Stimulated activated naive CD8-positive, alpha-beta T cell treated with anti-CD3 and anti-CD28 coated beads, Interleukin-15, amount 100 ng/mL, for 72 hours (primary cell): ENCODE results near the gene SH2B3.

ENCODE experiments used
- ATAC-seq: fragments of 150-1000 bp; cut with Tn5 transposase; 2 replicates; pipeline ENCODE4 v1.10.0; 2021; ENCODE audit warnings: mild to moderate bottlenecking, moderate library complexity
- DNase-seq, 2 donors: peaks; one replicate each; pipeline ENCODE4 v3.0.0; 2021 to 2022
- H3K27ac Mint-ChIP-seq, 2 donors: one replicate each; pipeline ENCODE4 v1.8.0; 2022; ENCODE audit warnings: mild to moderate bottlenecking in 2 of 2, mixed read lengths in 2 of 2, moderate library complexity in 2 of 2
- H3K27me3 Mint-ChIP-seq: one replicate; pipeline ENCODE4 v1.8.0; 2022; ENCODE audit warnings: mixed read lengths
- H3K4me1 Mint-ChIP-seq: one replicate; pipeline ENCODE4 v1.8.0; 2022; ENCODE audit warnings: mild to moderate bottlenecking, mixed read lengths
- H3K4me3 Mint-ChIP-seq, 2 donors: one replicate each; pipeline ENCODE4 v1.8.0; 2022; ENCODE audit warnings: mild to moderate bottlenecking in 2 of 2, mixed read lengths in 2 of 2, moderate library complexity in 1 of 2
- H3K9me3 Mint-ChIP-seq, 2 donors: one replicate each; pipeline ENCODE4 v1.8.0; 2022; ENCODE audit warnings: mixed read lengths in 2 of 2

Gene SH2B3

DNA sequence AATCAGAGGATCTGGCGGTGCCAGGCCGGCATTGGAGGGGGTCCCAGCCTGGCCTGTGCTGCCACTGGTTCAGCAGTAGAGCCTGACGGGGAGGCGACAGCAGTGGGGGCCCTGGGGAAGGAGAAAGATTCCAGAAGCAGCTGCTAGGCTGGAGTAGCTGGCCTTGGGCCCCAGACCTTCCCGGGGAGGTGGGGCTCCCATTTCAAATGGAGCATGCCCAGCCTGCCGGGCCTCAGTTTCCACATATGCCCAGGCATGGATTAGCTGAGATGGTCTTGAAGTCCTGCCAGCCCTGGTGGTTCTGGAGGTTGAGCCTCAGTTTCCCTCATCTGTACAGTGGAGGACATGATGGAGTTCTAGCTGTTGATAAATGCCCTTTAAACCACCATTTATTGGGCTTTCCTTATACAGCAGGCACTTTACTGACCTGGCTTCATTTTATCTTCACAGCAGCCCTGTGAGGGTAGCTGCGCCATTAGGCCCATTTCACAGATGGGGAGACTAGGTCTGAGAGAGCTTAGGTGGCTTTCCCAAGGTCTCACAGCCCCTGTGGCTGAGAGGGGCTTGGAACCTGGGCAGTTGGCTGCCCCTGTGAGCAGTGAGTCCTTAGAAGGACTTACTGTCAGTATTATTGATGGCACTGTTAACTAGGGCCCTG lies 21.8 kb downstream of the SH2B3 start:
- Mint-ChIP-seq H3K27ac (peak overlapping the region in 1 of 2 donors; percentile 93), H3K4me1 (peaks cover 95% of the 10 kb centered on the region), H3K9me3 (no peaks in the 10 kb centered on the region), H3K27me3 (no peaks in the 10 kb centered on the region), H3K4me3 (peak overlapping the region; percentile 29 to 87)
- ATAC-seq (no peak), DNase-seq (no peak)

DNA sequence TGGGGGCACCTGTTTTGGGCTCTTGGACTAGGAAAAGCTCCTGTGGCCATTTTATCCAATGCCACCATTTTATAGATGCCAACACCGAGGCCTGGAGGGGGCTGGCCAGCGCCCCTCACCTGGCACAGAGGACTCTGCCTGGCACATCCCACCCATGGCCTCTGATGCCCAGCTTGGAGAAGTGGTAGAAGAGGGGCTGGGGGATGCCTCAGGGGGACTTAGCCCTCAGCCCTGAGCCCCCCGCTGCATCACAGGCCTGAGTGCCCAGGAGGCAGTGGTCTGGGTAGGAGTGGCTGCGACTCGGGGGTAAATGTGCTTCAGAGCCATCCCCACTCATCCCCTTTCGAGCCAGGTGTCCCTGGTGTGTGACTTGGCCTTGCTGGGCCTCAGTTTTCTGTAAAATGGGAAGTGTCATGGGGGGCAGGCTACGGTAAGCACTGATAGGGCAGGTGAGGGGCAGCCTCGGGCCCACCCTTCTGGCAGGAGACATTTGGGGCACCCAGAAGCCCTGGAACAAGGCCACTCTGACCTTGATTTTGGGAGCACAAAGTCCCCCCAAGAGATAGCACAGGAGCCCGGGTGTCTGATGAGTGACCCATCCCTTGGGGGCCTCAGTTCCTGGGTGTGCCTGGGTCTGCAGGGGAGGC lies 22.5 kb downstream of the SH2B3 start:
- H3K9me3 Mint-ChIP-seq = no peaks in the 10 kb centered on the region
- H3K27ac Mint-ChIP-seq = peak overlapping the region; percentile 94 to 95
- no peak for DNase-seq
- ATAC-seq = no peak
- H3K27me3 Mint-ChIP-seq = no peaks in the 10 kb centered on the region
- H3K4me3 Mint-ChIP-seq = peak overlapping the region; percentile 87
- peaks cover 95% of the 10 kb centered on the region for H3K4me1 Mint-ChIP-seq

DNA sequence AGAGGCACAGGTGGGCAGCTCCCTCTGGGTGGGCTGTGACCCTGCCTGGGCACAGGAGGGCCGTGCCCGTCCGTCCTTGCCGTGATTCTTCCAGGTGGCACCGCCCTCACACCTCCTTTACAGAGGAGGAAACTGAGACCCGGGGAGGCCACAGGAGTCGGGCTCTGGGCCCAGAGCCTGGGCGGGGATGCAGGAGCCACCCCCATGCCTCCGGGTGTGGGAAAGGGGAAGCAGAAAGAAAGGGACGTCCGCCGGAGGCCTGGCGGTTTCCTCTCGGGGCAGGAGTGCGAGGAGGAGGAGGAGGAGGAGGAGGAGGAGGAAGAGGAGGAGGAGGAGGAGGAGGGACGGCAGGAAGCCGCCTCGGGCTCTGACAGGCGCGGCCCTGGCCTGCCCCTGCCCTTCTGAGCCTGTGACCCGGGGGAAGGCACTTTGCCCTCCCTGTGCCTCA lies 23.0 kb downstream of the SH2B3 start:
- H3K27ac Mint-ChIP-seq = peak overlapping the region; percentile 94 to 95
- H3K4me1 Mint-ChIP-seq = peaks cover 99% of the 10 kb centered on the region
- ATAC-seq = no peak
- peak overlapping the region; percentile 87 for H3K4me3 Mint-ChIP-seq
- H3K9me3 Mint-ChIP-seq = no peaks in the 10 kb centered on the region
- no peaks in the 10 kb centered on the region for H3K27me3 Mint-ChIP-seq
- no peak for DNase-seq

DNA sequence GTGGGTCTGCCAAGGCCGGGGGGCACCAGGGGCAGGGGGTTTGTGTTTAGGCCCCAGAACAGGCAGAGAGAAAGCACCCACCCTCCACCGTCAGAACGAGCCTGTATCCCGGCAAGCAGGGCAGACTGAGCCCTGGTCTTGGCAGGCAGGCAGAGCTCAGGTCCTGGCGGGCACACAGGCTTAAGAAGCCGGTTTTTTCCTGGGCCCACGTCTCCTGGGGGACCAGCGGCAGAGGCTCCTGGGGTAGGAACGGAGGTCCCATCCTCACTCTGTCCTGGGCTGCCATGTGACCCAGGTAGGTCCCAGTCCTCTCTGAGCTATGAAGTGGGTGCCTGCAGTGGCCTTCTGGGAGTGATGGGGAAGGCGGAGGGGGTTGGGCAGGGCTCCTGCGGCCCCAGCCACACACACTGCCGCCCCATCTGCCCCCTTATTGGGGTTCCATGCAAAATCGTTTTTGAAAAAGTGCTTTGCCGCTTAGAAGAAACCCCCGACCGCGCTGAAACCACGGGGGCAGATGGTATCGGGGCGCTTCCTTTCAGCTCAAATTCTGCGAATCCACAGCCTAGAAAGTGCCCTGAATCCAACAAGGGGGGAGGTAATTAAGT lies 24.2 kb downstream of the SH2B3 start:
- ATAC-seq (peak; percentile 60), DNase-seq (peak; percentile 73 to 79)
- Mint-ChIP-seq H3K4me1 (peaks cover 99% of the 10 kb centered on the region), H3K27ac (peak overlapping the region; percentile 90 to 96), H3K9me3 (no peaks in the 10 kb centered on the region), H3K4me3 (peak overlapping the region; percentile 77 to 80), H3K27me3 (no peaks in the 10 kb centered on the region)

DNA sequence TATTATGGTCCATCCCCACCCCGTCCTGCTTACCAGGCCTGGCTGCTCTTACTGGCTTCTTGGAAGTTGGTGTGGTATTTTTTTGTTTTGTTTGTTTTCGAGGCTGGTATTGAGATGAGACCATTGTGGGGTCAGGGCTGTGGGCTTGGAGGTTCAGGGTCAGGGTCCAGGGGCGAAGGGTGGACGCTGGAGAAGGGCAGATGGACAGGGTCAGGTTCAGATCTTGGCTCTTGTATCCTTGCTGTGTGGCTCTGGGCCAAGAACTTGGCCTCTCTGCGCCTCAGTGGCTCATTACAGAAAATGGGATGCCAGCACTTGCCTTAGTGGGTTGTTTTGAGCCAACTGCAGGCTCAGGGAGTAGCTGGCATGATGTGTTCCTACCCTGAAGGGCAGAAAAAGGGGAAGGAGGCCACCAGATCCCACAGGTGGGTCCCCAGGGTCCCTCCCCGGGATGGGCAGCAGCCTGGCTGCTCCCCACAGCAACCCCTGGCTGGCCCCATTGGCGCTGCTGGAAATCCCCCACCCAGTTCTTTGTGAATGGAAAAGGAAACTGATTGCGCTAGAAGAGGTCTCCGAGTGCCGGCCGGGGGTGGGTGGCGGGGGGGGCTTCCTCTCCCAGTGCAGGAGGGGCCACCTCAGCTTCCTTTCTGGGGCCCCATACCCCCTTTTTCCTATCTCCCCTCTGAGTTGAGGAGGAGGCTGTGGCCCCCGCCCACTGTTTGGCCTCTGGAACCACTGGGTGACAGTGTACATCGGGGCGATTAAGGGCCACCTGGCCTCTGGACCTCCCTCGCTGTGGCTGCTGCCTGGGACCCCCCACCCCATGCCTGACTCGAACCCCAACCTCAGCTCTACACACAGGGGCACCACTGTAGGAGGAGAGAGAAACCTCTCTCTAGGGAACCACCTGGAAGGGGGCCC lies 25.0 kb downstream of the SH2B3 start:
- no peaks in the 10 kb centered on the region for H3K27me3 Mint-ChIP-seq
- H3K9me3 Mint-ChIP-seq = no peaks in the 10 kb centered on the region
- peaks cover 99% of the 10 kb centered on the region for H3K4me1 Mint-ChIP-seq
- DNase-seq (peak; percentile 61 to 76), ATAC-seq (peak; percentile 32)
- peak overlapping the region; percentile 77 to 80 for H3K4me3 Mint-ChIP-seq
- peak overlapping the region; percentile 90 to 96 for H3K27ac Mint-ChIP-seq

DNA sequence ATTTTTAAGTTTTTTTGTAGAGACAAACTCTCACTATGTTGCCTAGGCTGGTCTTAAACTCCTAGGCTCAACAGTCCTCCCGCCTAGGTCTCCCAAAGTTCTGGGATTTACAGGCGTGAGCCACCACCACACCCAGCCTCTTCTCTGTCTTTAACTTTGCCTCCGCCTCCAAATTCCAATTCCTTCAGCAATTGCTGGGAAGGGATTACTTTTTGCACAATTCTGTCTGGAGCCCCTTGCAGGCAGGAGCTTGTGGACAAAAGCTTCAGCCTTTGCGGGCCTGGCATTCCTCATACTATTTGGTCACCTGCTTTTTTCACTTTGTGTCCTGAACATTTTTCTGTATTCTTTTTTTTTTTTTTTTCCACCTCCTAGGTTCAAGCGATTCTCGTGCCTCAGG lies 26.0 kb downstream of the SH2B3 start:
- DNase-seq = no peak
- peaks cover 99% of the 10 kb centered on the region for H3K4me1 Mint-ChIP-seq
- no peaks in the 10 kb centered on the region for H3K27me3 Mint-ChIP-seq
- H3K27ac Mint-ChIP-seq = peak overlapping the region in 1 of 2 donors; percentile 83
- H3K9me3 Mint-ChIP-seq = no peaks in the 10 kb centered on the region
- ATAC-seq = no peak
- H3K4me3 Mint-ChIP-seq = peak overlapping the region; percentile 77 to 80

DNA sequence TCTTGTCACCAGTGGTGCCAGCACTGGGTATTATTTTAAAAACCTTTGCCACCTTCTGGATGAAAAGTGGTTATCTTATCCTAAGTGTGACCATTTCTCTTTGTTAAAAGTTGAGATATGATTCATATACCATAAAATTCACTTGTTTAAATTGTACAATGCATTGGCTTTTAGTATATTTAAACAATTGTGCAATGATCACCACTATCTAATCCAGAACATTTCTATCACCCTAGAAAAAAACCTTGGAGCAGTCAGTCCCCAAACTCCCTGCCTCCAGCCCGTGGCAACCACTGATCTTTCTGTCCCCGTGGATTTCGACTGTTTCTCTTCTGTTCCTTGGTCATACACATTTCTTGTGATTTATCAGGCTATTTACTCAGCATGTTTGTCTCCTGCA lies 28.3 kb downstream of the SH2B3 start:
- ATAC-seq = no peak
- peaks cover 99% of the 10 kb centered on the region for H3K4me1 Mint-ChIP-seq
- H3K4me3 Mint-ChIP-seq = peak overlapping the region; percentile 68 to 84
- no peak for DNase-seq
- H3K27ac Mint-ChIP-seq = peak overlapping the region; percentile 36 to 93
- no peaks in the 10 kb centered on the region for H3K27me3 Mint-ChIP-seq
- no peaks in the 10 kb centered on the region for H3K9me3 Mint-ChIP-seq

DNA sequence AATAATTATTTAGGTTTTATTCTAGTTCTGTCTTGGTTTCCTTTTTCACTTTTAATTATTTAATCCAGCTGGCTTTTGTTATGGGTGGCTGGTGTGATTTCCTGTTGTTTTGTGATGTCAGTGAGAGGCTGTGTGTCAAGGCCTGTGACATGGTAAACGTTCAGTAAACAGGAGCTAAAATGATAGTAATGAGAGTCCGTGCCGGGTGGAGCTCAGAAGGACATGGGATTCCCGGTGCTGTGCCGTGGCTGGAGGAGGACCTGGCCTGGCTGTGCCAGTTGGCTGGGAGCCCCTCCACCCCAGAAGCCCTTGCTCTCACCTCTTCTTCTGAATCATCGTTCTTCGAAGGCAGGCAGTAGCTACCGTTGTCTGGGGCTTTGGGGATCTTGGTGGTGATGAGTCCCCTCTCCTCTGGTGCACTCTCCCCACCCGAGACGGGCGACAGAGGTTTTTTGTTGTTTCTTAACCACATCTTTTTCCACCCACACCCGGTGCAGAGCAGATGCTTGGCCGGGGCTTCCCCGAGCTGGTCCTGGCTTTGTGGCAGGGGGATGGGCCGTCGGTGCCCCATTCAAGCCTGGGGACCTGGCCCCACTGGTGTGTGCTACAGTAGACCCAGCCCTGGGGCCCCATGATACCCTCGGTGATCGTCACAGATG lies 29.1 kb downstream of the SH2B3 start:
- no peaks in the 10 kb centered on the region for H3K9me3 Mint-ChIP-seq
- ATAC-seq (peak; percentile 82), DNase-seq (peak; percentile 85 to 89)
- peaks cover 100% of the 10 kb centered on the region for H3K4me1 Mint-ChIP-seq
- peak overlapping the region; percentile 68 to 84 for H3K4me3 Mint-ChIP-seq
- no peaks in the 10 kb centered on the region for H3K27me3 Mint-ChIP-seq
- peak overlapping the region; percentile 93 to 95 for H3K27ac Mint-ChIP-seq

DNA sequence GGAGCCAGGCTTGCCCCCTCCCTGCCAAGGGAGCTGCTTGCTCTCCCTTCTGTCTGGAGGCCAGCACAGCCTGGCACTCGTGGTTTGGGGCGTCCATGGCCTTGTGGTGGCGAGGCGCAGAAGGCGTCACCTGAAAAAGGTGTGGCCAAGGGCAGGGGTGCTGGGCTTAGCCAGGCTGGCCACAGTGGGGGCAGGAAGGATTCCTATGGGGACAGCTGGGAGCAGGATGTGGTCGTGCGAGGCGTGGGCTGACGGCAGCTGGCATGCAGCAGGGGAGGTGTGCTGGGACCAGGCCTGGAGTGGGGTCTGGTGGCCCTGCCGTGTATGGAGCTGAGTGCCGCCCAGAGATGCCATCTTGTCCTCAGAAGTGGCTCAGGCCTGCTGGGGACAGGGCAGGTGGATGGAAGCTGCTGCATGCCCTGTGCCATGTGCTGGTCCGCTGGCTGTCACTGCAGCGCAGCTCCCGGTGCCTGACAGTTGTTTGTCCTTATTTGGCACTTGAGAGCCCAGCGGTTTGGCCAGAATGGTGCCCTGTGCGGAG lies 30.0 kb downstream of the SH2B3 start:
- DNase-seq = no peak
- H3K9me3 Mint-ChIP-seq = no peaks in the 10 kb centered on the region
- peak overlapping the region; percentile 61 to 95 for H3K27ac Mint-ChIP-seq
- H3K27me3 Mint-ChIP-seq = no peaks in the 10 kb centered on the region
- no peak for ATAC-seq
- peak overlapping the region; percentile 68 to 84 for H3K4me3 Mint-ChIP-seq
- H3K4me1 Mint-ChIP-seq = peaks cover 100% of the 10 kb centered on the region

DNA sequence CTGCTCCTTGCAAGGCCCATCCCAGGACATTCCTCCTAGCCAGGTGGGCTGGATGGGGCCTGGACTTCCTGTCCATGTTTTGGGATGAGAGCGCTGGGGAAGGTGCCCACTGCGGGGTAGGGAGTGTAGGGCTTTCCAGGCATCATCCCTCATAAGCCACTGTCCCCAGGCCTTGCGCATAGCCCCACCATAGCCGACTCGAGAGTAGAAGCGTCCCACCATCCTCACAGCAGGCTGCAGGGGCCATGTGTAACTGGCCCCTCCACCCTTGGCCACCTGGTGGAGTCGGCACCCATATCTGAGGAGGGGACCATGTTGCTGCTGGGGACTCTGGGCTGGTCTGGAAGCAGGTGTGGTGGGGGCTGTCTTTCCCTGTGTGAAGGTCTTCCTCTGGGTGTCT lies 30.5 kb downstream of the SH2B3 start:
- Mint-ChIP-seq H3K27me3 (no peaks in the 10 kb centered on the region), H3K4me3 (peak overlapping the region; percentile 42 to 84), H3K27ac (peak overlapping the region; percentile 61 to 95), H3K9me3 (no peaks in the 10 kb centered on the region), H3K4me1 (peaks cover 100% of the 10 kb centered on the region)
- no peak for ATAC-seq
- DNase-seq = no peak

DNA sequence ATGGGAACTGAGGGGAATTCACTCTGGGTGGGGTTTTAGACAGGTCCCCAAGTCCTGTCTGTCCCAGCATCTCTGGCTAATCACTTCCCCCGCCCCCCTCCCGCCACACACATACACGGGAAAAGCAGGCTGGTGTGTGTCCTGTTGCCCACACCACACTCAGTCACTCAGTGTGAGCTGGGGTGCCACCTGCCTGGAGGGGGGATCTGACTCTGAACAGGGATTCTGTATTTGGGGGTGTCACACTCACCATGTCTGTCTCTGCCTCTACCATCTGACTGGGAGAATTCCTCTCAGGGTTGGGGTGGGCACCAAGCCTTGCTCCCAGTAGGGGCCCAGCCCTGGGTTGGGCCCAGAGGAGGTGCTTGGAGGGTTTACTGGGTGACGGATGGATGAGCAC lies 31.1 kb downstream of the SH2B3 start:
- no peak for ATAC-seq
- no peaks in the 10 kb centered on the region for H3K9me3 Mint-ChIP-seq
- no peak for DNase-seq
- H3K4me3 Mint-ChIP-seq = peak overlapping the region; percentile 42 to 84
- H3K27ac Mint-ChIP-seq = peak overlapping the region in 1 of 2 donors; percentile 95
- H3K4me1 Mint-ChIP-seq = peaks cover 100% of the 10 kb centered on the region
- no peaks in the 10 kb centered on the region for H3K27me3 Mint-ChIP-seq

DNA sequence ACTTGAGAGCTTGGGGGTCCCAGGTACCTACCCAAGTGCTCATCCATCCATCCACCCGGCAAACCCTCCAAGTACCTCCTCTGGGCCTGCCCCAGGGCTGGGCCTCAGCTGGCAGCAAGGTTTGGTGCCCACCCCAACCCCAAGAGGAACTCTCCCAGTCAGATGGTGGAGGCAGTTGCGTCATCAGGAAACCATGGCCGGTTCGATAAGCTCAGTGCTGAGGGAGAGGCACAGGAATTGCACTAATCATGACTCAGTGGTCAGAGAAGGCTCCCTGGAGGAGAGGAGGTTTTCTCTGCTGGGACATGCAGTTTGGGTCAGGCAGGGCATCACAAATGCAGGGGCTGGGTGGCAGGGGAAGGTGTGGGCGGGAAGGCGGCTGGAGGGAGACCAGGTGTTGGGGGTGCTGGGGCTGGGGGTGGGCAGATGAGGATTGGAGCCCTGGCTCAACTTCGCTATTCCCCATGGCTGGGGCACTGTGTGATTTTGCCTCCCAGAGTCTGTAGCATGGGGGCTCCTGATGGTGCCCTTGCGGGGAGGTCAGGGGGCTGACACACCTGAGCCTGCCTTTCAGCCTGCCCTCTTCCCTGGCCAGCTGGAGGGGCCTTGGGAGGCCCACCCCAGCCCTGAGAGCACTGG lies 32.2 kb downstream of the SH2B3 start:
- no peaks in the 10 kb centered on the region for H3K9me3 Mint-ChIP-seq
- H3K27ac Mint-ChIP-seq = peak overlapping the region in 1 of 2 donors; percentile 94
- H3K4me1 Mint-ChIP-seq = peaks cover 100% of the 10 kb centered on the region
- ATAC-seq (no peak), DNase-seq (no peak)
- no peaks in the 10 kb centered on the region for H3K27me3 Mint-ChIP-seq
- peak overlapping the region; percentile 57 to 84 for H3K4me3 Mint-ChIP-seq

DNA sequence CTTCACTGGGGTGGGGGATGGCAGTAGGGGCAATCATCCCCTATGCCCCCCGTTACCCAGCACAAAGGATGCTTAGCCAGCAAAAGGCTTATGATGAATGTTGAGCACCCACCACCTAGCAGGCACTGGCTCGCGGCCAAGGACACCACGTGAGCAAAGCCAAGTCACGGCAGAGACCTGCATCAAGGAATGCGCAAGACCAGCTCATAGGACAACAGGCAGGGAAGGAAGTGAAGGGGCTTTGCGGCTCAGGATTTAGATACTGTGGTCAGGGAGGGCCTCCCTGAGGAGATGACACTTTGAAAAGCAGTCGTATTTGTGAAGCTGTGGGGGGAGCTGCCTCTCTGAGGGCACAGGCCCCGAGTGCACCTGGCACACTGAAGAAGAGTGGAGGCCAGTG lies 32.8 kb downstream of the SH2B3 start:
- no peaks in the 10 kb centered on the region for H3K9me3 Mint-ChIP-seq
- peak overlapping the region; percentile 59 to 84 for H3K4me3 Mint-ChIP-seq
- DNase-seq (peak; percentile 55 to 62), ATAC-seq (no peak)
- no peaks in the 10 kb centered on the region for H3K27me3 Mint-ChIP-seq
- peak overlapping the region; percentile 87 to 94 for H3K27ac Mint-ChIP-seq
- peaks cover 100% of the 10 kb centered on the region for H3K4me1 Mint-ChIP-seq

DNA sequence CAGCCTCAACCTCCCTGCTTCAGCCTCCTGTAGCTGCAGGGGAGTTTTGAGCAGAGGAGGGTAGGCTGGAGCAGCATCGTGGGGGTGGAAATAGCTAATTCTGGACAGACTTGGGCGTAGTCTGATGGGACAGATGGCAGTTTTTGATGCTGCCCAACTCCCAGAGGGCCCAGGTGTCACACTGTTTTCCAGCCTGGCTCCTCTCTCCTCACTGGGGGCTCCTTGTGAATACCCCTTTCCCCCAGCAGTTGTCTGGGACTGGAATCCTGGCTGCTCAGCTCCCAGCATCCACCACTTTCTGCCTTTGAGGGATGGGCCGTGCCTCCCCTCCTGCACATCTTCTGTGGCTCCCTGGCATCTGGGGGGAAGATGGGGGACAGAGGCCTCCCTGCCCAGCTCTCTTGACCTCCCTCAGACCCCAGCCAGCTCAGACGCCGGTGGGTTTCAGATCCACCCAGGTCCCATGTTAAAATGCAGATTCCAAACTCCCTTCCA lies 34.0 kb downstream of the SH2B3 start:
- H3K27ac Mint-ChIP-seq = peak overlapping the region in 1 of 2 donors; percentile 90
- H3K9me3 Mint-ChIP-seq = no peaks in the 10 kb centered on the region
- ATAC-seq = no peak
- no peaks in the 10 kb centered on the region for H3K27me3 Mint-ChIP-seq
- peak overlapping the region in 1 of 2 donors; percentile 20 for H3K4me3 Mint-ChIP-seq
- peaks cover 100% of the 10 kb centered on the region for H3K4me1 Mint-ChIP-seq
- no peak for DNase-seq
